ENCODE measurements around the gene PSG2. TPM values are rescaled to one million over a fixed set of nuclear protein-coding genes. Genes with fewer than 3 reads are reported as not detected.
"Not testable (repeated sequence)": the region's sequence is repeated elsewhere in the genome, so short reads cannot be mapped to it uniquely, and the experiment has no call there.

The PSG2 gene
- total RNA-seq (2014; rRNA removed; shearing (Covaris generic)) = 6.0 and 8.0 TPM in 2 replicates

DNA sequence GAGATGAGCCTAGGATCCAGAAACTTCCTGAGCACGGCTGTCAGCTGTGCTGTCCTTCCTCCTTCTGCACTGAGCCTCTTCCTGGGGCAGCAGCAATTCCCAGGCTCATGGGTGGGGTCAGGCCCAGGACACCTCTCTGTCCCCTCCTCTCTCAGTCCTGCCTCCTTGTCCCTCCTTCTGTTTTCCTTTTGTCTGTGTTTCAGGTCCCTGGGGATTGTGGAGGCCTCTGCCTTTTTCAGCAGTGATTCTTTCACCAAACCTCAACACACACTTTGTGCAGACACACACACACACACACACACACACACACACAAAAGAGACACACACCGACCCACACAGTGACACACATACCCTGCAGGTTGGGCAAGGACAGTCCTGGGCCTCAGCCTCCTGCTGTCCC is at the start of gene PSG2:
Gene PSG2 (minus strand): TSS at position 101 of the 400 bp plus-strand sequence. CDS start 132 bp downstream, outside the sequence.
- DNase-seq (ENCODE audit: low spot score); in situ Hi-C loops (cut with HindIII; ENCODE audit: low sequenced_read_pairs): not testable (repeated sequence)

- in situ Hi-C loops (cut with HindIII; ENCODE audit: low sequenced_read_pairs) = not testable (repeated sequence)
- peak; percentile 51 for DNase-seq (ENCODE audit: low spot score)
These were observed 48.9 kb upstream of the PSG2 start for GRCh38 chr19:43131281-43131842.

DNA sequence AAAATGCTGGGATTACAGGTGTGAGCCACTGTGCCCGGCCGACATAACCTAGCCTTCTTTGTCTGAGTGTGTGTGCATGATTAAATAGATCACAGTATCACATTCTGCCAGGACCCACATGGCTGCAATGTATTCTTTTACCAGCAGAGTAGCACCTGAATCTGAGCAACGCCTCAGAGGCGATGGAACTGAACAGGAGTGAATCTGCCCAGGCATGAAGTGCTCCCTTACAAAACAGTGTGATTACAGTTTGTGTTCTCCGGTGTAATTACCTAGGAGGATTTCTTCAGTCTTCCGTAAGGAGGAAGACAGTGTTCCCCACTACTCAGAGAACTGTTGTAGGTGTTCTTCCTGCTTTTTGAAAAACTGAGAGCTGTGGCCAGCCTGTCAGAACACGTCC is 46.7 kb upstream of the PSG2 start:
- in situ Hi-C loops (cut with HindIII; ENCODE audit: low sequenced_read_pairs); DNase-seq (ENCODE audit: low spot score): not testable (repeated sequence)

DNA sequence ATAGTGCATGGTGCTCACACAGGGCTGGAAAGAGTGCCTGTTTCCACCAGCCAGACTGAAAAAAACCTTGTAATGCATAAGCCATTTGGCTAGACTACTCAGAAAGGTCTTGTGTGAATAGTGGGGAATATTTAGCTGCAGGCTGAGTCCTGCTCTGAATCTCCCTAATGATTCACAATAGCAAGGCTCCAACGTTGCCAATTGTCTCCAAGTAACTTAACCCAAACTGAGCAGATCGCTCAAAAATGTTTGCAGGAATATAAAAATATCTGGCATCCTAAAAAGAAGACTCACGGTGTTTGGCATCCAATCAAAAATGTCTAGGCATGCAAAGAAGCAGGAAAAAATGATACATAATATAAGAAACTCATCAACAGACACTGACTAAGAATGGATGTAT is 44.8 kb upstream of the PSG2 start:
- in situ Hi-C loops (cut with HindIII; ENCODE audit: low sequenced_read_pairs) = not testable (repeated sequence)
- peak; percentile 14 for DNase-seq (ENCODE audit: low spot score)

GRCh38 chr19:43126720-43127119 is 44.2 kb upstream of the PSG2 start:
- DNase-seq (ENCODE audit: low spot score) = no peak
- in situ Hi-C loops (cut with HindIII; ENCODE audit: low sequenced_read_pairs) = no loop called here

GRCh38 chr19:43124360-43124759 is 41.9 kb upstream of the PSG2 start:
- DNase-seq (ENCODE audit: low spot score) = no peak

DNA sequence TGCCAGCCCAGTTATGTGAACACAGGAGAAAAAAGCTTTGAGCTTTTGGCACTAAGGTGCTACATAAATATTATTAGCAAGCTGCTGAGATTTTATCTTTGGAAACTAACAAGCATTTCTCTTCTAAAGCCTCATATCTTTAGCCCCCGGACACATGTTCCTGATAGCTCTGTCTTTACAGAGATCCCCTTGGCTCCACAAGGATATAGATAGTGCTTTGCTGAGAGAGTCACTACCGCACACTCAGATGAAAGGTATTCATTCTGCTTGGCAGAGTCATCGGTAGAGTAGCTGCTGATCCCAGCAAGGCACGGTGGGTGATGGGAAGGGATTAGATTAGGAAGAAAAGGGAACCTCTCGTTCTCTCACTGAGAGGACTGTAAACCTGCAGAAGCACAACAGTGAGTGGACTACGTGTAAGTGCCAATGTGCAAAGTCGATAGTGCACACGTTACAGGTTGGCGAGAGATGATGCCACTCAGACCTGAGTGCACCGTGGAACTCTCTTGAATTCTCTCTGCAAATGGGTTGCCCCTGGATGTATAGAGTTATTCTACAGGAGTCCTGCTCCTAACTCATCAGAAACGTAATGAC is 38.0 kb upstream of the PSG2 start:
- DNase-seq (ENCODE audit: low spot score); in situ Hi-C loops (cut with HindIII; ENCODE audit: low sequenced_read_pairs): not testable (repeated sequence)

More at GRCh38 chr19:43124360-43124759, 41.9 kb upstream of the PSG2 start:
- in situ Hi-C loops (cut with HindIII; ENCODE audit: low sequenced_read_pairs) = no loop called here

GRCh38 chr19:43119526-43119925 is 37.0 kb upstream of the PSG2 start:
- in situ Hi-C loops (cut with HindIII; ENCODE audit: low sequenced_read_pairs) = not testable (repeated sequence)

DNA sequence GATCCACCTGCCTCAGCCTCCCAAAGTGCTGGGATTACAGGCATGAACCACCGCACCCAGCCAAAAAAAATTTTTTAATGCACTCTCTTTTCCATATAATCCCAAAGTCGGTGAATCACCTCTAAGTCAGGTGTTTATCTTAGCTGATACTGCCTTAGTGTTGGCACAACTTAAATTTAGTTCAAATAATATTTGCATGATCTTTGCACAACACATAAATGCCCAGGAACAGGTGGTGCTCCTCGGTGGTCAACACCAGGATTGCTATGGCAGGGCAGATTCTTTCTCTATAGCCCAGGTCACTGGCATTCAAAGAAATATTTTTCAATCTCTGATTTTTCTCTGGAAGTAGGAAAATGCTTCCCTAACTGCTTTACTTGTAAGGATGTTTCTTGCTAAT is 33.9 kb upstream of the PSG2 start:
- in situ Hi-C loops (cut with HindIII; ENCODE audit: low sequenced_read_pairs); DNase-seq (ENCODE audit: low spot score): not testable (repeated sequence)

More at GRCh38 chr19:43119526-43119925, 37.0 kb upstream of the PSG2 start:
- not testable (repeated sequence) for DNase-seq (ENCODE audit: low spot score)

- DNase-seq (ENCODE audit: low spot score); in situ Hi-C loops (cut with HindIII; ENCODE audit: low sequenced_read_pairs): not testable (repeated sequence)
These were observed 33.0 kb upstream of the PSG2 start for GRCh38 chr19:43115548-43115947.

GRCh38 chr19:43115064-43115463 is 32.6 kb upstream of the PSG2 start:
- in situ Hi-C loops (cut with HindIII; ENCODE audit: low sequenced_read_pairs); DNase-seq (ENCODE audit: low spot score): not testable (repeated sequence)

- DNase-seq (ENCODE audit: low spot score); in situ Hi-C loops (cut with HindIII; ENCODE audit: low sequenced_read_pairs): not testable (repeated sequence)
These were observed 32.1 kb upstream of the PSG2 start for GRCh38 chr19:43114626-43115025.

- DNase-seq (ENCODE audit: low spot score); in situ Hi-C loops (cut with HindIII; ENCODE audit: low sequenced_read_pairs): not testable (repeated sequence)
These were observed 24.9 kb upstream of the PSG2 start for GRCh38 chr19:43107401-43107800.

DNA sequence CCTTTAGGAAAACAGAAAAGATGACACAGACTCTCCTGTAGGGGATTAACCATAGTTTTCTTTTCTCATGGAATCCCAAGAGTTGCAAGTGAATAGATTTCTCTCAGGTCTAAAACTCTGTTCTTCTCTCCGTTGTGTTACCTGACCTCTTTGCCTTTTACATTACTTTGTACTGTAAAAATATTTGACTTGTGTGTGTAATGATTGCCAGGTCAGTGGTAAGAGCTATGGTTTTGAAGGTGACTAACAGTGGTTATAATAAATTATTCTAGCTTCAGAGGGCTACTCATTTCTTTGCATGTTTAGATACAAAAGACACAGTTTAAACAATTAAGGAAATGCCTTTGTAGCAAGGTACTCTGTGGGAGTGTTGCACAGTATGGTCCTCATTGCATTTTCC is 23.0 kb upstream of the PSG2 start:
- in situ Hi-C loops (cut with HindIII; ENCODE audit: low sequenced_read_pairs) = no loop called here
- no peak for DNase-seq (ENCODE audit: low spot score)

- in situ Hi-C loops (cut with HindIII; ENCODE audit: low sequenced_read_pairs) = not testable (repeated sequence)
- peak; percentile 28 for DNase-seq (ENCODE audit: low spot score)
These were observed 21.8 kb upstream of the PSG2 start for GRCh38 chr19:43104215-43104850.

GRCh38 chr19:43101950-43102349 is 19.4 kb upstream of the PSG2 start:
- no peak for DNase-seq (ENCODE audit: low spot score)
- in situ Hi-C loops (cut with HindIII; ENCODE audit: low sequenced_read_pairs) = no loop called here

- in situ Hi-C loops (cut with HindIII; ENCODE audit: low sequenced_read_pairs) = not testable (repeated sequence)
- peak; percentile 56 for DNase-seq (ENCODE audit: low spot score)
These were observed 15.9 kb upstream of the PSG2 start for GRCh38 chr19:43098416-43098815.

GRCh38 chr19:43087702-43088340 is 5.3 kb upstream of the PSG2 start:
- peak; percentile 58 for DNase-seq (ENCODE audit: low spot score)
- in situ Hi-C loops (cut with HindIII; ENCODE audit: low sequenced_read_pairs) = not testable (repeated sequence)

DNA sequence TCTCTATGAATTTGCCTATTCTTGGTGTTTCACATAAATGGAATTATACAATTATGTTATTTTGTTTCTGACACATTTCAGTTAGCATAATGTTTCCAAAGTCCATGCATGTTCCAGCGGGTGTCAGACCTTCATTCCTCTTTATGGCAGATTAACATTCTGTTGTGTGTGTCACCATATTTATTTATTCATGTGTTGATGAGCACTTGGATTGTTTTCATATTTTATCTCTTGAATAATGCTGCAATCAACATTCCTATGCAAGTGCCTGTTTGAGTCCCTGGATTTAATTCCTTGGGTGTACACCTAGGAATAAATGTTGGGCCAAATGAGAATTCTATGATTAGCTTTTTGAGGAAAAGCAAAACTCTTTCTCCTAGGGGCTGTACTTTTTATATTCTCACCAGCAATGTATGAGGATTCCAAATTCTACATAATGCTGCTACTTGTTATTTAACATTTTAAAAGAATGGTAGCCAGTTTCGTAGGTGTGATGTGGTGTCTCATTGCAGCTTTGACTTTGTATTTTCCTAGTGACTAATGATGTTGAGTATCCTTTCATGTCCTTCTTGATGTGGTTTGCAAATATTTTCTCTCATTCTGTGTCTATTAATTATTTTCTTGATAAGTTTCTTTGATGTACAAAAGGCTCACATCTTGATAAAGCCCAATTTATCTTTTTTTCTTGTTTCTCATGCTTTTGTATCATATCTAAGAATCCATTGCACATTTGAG is 3.5 kb upstream of the PSG2 start:
- DNase-seq (ENCODE audit: low spot score); in situ Hi-C loops (cut with HindIII; ENCODE audit: low sequenced_read_pairs): not testable (repeated sequence)
